HL-60/S4 treated with retinoic acid at 250 ng/mL for 4 days and 3 days (cell line): ENCODE measurements around the gene BMAL1.

Experiments
- in situ Hi-C: fragments of 300-500 bp; cut with MboI; formaldehyde crosslinking; loops from 2 replicates; pipeline ENCODE4 v1.7.0; 2022; ENCODE audit warnings: low sequenced_read_pairs

BMAL1 gene

GRCh38 chr11:13338427-13339069 is 61.0 kb downstream of the BMAL1 start:
- in situ Hi-C loops: loop anchor here (25.0 kb wide), 1 partner anchor 376 kb away; no protein-coding TSS in a partner anchor

- in situ Hi-C loops: loop anchor here (25.0 kb wide), 1 partner anchor 377 kb away; no protein-coding TSS in a partner anchor
These were observed 61.9 kb downstream of the BMAL1 start for GRCh38 chr11:13339195-13340153.

GRCh38 chr11:13341026-13341425 is 63.4 kb downstream of the BMAL1 start:
- in situ Hi-C loops: loop anchor here (25.0 kb wide), 1 partner anchor 379 kb away; no protein-coding TSS in a partner anchor

- in situ Hi-C loops: loop anchor here (25.0 kb wide), 1 partner anchor 381 kb away; no protein-coding TSS in a partner anchor
These were observed 65.5 kb downstream of the BMAL1 start for GRCh38 chr11:13343067-13343466.

- in situ Hi-C loops: loop anchor here (25.0 kb wide), 1 partner anchor 382 kb away; no protein-coding TSS in a partner anchor
These were observed 66.5 kb downstream of the BMAL1 start for GRCh38 chr11:13343931-13344717.

- in situ Hi-C loops: loop anchor here (25.0 kb wide), 1 partner anchor 383 kb away; no protein-coding TSS in a partner anchor
These were observed 67.2 kb downstream of the BMAL1 start for GRCh38 chr11:13344818-13345217.

GRCh38 chr11:13346470-13346869 is 68.9 kb downstream of the BMAL1 start:
- in situ Hi-C loops: loop anchor here (25.0 kb wide), 1 partner anchor 384 kb away; no protein-coding TSS in a partner anchor

GRCh38 chr11:13347901-13348300 is 70.3 kb downstream of the BMAL1 start:
- in situ Hi-C loops: loop anchor here (25.0 kb wide), 1 partner anchor 386 kb away; no protein-coding TSS in a partner anchor

- in situ Hi-C loops: loop anchor here (25.0 kb wide), 1 partner anchor 386 kb away; no protein-coding TSS in a partner anchor
These were observed 70.7 kb downstream of the BMAL1 start for GRCh38 chr11:13348305-13348704.

- in situ Hi-C loops: loop anchor here (25.0 kb wide), 1 partner anchor 387 kb away; no protein-coding TSS in a partner anchor
These were observed 71.5 kb downstream of the BMAL1 start for GRCh38 chr11:13349046-13349445.

- in situ Hi-C loops: loop anchor here (25.0 kb wide), 1 partner anchor 387 kb away; no protein-coding TSS in a partner anchor
These were observed 72.0 kb downstream of the BMAL1 start for GRCh38 chr11:13349581-13349980.

- in situ Hi-C loops: no loop called here
These were observed 75.1 kb downstream of the BMAL1 start for GRCh38 chr11:13352711-13353110.

- in situ Hi-C loops: no loop called here
These were observed 76.7 kb downstream of the BMAL1 start for GRCh38 chr11:13354335-13354734.

GRCh38 chr11:13355191-13355590 is 77.6 kb downstream of the BMAL1 start:
- in situ Hi-C loops: no loop called here

GRCh38 chr11:13357232-13357631 is 79.6 kb downstream of the BMAL1 start:
- in situ Hi-C loops: no loop called here

- in situ Hi-C loops: no loop called here
These were observed 81.1 kb downstream of the BMAL1 start for GRCh38 chr11:13358596-13359270.

- in situ Hi-C loops: no loop called here
These were observed 85.1 kb downstream of the BMAL1 start for GRCh38 chr11:13362596-13363109.

GRCh38 chr11:13364388-13364787 is 86.8 kb downstream of the BMAL1 start:
- in situ Hi-C loops: no loop called here

GRCh38 chr11:13366266-13367026 is 88.9 kb downstream of the BMAL1 start:
- in situ Hi-C loops: no loop called here
